NCI-H748 (cell line): ENCODE measurements around the gene XYLT2.
"Not testable (repeated sequence)": the region's sequence is repeated elsewhere in the genome, so short reads cannot be mapped to it uniquely, and the experiment has no call there.

Source experiments
- DNase-seq: peaks from one replicate; lab custom pipeline; 2025; ENCODE audit not compliant: unreplicated experiment; lab: John Stamatoyannopoulos, UW

The XYLT2 gene

DNA sequence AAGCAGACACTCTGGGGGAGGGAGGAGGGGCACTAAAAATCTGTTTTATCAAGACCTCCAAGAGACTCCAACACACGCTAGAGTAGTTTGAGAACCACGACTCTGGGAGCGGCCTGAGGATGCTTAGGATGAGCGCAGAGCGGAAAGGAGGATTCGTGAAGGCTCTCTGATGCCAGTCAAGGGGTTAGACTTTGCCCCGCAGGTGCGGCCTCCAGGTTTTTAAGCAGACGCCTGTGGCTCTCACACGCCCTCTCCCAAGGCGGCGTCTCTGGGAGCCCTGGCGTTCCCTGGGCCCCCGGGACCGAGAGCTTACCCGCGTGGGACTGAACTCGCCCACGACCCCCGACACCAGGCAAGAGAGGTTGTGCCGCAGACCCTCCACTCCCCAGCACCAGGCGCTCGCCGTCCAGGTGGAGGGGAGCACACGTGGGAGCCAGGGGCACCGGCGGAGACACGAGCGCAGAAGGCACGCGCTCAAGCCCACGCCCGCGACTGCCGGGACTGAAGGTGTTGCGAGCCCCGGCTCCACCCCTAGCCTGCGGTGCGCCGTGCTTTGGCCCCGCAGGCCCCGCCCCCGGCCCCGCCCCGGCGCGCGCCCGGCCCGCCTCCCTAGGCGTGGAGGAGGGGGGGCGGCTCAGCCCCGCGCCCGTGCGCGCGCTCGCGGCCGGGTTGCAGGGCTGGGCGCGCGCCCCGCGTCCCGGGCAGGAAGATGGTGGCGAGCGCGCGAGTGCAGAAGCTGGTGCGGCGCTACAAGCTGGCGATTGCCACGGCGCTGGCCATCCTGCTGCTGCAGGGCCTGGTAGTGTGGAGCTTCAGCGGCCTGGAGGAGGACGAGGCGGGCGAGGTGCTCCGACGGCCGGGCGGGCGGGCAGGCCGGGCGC, at the start of gene XYLT2:
XYLT2 (plus strand) TSS at position 695 of the 881 bp plus-strand sequence; CDS start at position 710, 15 bp downstream.
- peak; percentile 92 for DNase-seq

DNA sequence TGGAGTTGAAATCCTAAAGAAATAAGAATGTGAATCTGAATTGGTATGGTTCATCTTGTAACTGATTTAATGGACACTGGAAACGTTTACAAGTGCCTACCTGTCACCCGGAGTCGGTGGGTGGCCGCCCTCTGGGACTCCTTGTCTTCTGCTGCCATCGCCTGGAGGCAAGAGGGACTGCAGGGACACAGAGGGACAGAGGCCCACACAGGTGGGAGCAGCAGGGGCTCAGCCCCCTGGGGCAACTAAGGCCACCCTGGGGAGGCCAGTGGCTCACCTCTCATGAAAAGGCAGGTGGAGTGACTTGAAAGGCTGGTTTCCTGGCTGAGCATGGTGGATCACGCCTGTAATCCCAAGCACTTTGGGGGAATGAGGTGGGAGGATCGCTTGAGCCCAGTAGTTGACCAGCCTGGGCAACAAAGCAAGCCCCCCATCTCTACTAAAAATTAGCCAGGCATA, 48.5 kb upstream of the XYLT2 start:
- peak; percentile 59 for DNase-seq

DNA sequence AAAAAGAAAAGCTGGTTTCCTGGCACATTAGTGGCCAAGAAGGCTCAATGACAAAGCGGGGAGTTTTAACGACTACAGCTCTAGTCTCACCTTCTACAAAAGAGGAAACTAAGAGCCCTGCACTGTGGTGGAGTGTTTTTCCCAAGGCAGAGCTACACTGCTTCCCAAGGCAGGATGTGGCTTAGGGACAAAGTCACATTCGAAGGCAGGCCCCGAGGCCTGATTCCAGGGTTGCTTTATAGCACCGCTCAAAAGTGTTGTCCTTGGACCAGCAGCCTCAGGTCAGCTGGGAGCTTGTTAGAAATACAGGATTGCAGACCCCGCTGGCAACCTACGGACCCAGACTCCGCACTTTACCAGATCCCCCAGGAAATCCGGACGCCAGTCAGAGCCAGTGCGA, 47.9 kb upstream of the XYLT2 start:
- no peak for DNase-seq

DNA sequence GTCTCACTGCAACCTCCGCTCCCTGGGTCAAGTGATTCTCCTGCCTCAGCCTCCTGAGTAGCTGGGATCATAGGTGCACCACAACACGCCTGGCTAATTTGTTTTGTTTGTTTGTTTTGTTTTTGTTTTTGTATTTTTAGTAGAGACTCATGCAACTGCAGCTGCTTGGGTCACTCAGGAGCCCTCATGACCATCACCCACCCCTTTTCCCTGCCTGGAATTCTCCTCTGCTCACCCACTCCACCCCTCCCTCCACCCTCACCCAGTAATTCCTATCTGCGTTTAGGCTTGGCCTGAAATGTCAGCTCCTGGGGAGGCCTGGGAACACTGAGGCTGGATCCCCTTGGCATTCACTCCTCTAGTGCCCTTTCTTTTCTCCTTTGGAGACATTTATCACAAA, 46.1 kb upstream of the XYLT2 start:
- no peak for DNase-seq

DNA sequence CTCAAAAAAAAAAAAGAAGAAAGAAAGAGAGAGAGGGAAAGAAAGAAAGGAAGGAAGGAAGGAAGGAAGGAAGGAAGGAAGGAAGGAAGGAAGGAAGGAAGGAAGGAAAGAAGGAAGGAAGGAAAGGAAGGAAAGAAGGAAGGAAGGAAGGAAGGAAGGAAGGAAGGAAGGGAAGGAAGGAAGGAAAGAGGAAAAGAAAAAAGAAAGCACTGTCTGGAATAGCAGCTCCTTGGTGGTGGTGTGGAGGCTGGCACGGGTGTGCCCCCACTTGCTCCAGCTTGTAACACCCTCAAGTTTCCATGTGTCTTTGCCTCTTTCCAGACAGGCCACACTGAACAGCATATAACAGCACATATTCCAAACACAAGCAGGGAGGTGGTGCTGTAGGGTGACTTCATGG, 45.1 kb upstream of the XYLT2 start:
- DNase-seq, result not testable (repeated sequence)

DNA sequence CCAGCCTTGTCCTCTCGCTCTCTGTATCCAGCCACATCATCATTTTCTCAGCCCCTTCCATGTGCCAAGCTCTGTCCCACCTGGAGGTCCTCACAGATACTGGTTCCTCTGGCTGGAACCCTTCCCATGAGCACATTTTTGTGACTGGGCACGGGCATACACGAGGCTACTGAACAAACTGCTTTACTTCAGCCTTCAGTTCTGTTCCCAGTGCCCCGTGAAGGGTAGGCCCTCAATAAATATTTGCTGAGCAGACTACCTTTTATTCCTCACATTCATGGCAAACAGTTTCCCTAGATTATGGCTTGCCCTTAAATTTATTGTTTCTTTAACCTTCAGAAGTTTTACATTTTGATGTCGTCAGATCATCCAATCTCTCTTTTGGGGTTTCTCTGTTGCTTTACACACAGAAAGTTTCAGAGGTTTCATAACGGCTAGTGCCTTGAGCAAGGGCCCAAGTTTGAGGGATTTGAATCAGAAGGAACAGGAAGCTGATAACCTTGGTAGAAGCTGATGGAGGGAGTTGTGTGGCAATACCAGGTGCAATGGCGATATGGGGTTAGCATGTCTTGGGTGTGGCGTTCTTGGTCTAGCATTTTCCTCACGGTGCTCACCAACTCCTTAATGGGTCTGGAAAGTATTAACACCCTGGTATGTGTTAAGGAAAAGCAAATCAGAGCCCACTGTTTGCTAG, 43.9 kb upstream of the XYLT2 start:
- no peak for DNase-seq

DNA sequence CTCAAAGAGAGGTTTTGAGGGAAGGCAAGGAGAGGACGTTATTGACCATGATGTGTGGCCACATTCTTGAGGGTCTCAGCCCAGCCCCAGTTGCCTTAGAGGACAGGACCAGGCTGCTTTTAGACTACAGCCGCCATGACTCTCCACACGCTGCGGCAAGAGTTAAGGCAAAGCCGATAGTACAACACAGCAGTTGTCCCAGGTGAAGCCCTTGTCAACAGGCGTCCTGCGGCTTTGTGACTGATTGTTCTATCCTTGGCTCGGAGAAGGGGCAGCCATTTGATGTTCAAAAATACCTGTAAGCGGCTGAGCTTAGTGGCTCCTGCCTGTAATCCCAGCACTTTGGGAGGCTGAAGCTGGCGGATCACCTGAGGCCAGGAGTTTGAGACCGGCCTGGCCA, 42.9 kb upstream of the XYLT2 start:
- DNase-seq, result no peak

DNA sequence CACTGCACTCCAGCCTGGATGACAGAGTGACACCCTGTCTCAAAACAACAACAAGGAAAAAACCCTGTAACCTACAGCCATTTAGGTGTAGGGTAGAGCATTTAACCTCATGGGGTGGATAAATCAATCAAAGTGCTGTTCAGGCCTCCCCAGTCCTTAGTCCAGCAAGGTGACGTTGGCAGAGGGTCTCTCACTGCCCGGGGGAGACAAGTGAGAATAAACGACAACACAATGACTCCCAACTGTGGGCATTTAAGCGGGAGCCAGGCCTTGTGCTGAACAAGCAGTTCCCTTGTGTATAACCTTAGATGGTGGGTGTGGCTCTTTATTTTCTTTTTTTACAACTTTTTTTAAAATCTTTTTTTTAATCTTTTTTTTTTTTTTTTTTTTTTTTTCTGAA, 42.3 kb upstream of the XYLT2 start:
- DNase-seq, result no peak

DNA sequence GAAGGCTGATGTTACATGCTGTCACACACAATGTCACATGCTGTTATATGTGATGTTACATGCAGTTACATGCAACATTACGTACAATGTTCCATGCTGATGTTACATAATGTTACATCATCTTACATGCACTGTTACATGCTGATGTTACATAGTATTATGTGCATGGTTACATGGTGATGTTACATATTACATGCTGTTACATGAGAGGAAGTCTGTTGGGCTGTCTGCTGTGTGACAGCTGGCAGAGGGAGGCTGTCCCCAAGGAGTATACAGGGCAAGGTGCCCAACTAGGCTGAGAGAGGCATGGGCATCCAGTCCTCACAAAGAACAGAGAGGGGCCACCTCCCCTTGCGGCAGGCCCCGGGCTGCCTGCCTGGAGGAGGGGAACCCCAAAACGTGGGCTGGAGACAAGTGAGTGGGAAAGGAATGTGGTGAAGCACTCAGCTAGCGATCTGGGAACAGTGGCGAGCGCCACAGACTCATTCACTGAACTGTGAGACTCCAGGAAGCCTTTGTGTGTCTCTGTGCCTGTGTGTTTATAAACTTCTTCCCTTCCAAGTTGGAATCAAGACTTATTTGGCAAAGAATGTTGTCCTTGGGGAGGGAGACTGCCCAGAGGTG, 41.0 kb upstream of the XYLT2 start:
- no peak for DNase-seq

DNA sequence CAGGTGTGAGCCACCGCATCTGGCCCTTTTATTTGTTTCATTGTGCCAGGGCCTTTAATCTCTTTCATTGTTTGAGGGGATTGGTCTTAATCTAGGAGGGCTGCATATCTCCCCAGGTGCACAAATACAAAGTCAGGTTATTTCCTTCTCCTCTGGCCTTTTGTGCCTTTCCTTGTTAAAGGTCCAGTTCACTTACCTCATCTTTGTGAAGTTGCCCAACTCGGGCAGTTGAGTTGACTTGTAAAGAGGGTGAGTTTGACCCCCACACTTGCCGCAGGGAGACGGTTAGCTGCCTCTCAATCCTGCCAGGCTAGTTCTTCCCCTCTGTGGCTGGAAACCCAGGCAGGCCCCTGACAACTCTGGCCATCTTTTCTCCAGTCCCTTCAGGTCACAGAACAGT, 38.3 kb upstream of the XYLT2 start:
- no peak for DNase-seq

DNA sequence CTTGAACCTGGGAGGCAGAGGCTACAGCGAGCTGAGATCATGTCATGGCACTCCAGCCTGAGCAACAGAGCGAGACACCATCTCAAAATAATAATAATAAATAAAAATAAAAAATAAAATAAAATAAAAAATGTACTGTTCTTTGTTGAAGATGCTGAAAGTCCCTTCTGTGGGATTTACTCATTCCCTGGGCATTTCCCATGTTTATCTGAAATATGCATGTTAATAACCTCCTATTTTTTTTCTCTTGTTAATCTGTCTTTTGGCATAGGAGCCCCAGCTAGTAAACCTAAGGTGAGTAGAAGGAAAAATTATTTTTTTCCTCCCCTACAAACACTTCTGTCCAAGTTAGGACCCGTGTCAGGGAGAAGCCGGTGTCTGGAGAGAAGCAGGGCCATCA, 37.3 kb upstream of the XYLT2 start:
- no peak for DNase-seq

DNA sequence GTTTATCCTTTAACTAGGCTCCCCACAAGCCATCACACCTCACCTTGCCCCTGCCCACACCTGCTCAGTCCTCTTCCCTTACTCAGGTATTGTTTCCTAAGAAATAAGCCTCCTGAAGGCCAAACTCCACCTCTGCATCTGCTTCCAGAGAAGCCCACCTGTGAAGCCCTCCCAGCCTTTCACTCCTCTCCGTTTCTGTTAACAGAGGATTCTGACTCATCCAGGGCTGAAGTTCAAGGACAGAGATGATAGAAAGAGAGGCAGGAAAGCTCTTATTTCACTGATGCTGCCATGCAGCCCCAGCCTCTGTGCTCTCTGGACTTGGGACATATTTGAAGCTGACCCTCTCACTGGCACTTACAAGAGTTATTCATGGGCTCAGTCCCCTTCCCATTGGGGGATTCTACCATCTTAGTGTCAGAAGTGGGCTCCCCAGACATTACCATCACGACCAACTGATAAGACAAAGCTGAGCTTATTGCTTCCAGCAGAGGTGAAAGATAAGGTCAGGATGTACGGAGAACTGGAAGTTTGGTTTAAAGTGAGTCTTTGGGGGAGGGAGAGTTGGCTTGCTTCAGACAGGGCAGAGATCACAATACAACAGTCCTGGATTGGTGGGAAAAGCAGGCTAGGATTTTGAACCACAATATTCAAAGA, 35.3 kb upstream of the XYLT2 start:
- DNase-seq, result no peak

DNA sequence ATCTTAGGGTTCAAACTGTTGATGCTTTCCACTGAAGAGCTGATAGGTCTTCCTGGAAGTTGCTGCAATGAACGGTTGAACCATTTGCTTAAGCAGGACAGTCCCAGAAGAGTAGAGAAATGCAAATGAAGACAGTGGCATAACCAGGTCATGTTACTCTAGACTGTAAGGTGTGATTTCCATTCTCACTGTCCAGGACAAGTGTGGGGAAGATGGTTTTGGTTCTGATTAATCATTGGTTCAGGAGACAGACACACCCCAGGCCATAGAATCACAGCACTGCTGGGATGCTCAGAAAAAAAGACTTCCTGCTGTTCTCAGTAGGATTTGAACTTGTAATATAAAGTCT, 34.8 kb upstream of the XYLT2 start:
- DNase-seq, result no peak

DNA sequence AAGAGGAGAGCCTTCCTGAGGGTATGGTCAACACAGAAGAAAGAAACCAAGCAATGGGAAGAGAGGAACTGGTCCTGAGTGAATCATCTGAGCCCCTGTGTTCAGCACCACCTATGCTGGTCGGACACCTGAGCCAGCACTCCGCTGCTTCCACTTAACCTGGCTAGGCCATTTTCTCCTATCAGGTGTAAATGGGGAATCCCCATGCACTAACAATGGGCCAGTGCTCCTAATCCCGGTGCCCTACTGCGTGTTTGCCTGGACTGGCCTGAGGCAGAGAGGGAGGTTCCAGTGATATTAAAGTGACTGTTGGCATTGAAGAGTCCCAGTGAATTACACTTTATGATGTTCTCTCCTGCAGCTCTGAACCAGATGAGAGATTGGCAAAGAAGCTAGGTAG, 34.4 kb upstream of the XYLT2 start:
- no peak for DNase-seq

DNA sequence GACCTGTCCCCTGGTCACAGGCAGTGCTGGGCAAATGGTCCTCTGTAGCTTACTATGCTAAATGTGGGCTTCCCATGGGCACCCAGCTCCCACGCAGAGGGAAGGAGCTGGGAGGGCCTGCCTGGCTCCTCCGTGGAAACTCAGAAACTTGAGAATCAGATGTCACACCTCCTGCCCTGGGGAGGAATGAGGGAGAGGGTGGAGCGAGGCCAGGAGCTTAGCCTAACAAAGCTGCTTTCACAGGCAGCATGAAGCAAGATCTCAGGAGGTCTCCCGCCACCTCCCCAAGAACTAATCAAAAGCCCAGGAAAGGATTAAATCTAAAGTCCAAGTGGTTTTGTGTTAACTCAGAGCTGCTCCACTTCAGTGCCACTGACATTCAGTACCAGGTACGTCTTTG, 33.6 kb upstream of the XYLT2 start:
- DNase-seq, result no peak

DNA sequence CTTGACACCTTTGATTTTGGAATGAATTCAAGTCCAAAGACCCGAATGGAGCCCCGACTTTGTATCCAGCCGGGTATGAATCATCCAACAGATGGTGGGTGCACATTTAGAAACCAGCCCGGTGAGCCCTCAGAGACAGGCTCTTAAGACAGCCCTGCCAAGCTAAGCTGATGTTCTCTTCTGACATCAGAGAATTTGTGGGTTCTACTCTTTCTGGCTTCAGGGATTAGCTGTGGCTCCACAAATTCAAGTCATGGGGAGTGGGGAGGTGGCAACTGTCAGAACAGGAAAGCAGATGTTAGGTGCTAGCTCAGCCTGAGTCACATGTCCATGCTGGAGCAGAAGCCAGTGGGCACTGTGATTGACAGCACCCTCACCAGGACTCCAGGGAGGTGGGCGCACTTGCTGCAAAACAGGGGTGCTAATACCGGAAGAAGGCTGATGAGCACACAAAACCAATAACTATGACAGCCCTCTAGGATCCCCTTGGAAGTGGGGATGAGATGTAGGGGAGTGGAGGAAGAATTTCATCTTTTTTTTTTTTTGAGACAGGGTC, 31.4 kb upstream of the XYLT2 start:
- DNase-seq, result no peak

DNA sequence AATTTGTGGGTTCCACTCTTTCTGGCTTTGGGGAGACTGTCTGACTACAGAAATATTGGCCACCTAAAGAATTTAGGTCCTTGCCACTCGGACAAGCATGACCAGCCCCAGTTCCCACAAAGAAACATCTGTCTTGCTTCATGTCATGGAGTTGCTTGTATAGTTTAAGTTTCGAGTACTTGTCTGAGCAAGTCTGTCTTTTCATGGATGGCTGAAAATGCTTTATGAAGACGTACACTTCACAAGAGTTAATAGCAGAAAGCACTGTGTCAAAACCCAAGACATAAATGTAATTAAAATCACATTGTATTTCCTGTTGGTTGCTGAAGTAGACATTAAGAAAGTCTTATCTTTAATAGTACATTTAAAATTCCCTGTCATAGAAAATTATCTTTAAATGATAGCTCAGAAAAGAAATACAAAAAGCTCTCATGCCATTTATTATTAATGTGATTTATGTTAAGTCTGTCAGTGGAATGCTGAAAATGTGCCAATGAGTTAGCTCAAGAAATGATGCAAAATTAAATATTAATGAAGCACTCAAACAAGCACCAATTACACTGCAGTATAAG, 29.8 kb upstream of the XYLT2 start:
- no peak for DNase-seq

DNA sequence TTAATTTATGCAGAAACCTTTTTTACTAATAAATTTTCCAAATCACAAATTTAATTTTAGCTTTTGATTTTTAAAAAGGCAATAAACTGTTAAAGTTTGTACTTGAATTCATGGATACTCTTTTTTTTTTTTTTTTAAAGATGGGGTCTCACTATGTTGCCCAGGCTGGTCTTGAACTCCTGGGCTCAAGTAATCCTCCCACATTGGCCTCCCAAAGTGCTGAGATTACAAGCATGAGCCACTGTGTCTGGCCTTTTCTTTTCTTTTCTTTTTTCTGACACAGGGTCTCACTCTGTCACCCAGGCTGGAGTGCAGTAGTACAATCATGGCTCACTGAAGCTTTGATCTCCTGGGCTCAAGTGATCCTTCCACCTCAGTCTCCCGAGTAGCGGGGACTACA, 29.3 kb upstream of the XYLT2 start:
- DNase-seq, result not testable (repeated sequence)

DNA sequence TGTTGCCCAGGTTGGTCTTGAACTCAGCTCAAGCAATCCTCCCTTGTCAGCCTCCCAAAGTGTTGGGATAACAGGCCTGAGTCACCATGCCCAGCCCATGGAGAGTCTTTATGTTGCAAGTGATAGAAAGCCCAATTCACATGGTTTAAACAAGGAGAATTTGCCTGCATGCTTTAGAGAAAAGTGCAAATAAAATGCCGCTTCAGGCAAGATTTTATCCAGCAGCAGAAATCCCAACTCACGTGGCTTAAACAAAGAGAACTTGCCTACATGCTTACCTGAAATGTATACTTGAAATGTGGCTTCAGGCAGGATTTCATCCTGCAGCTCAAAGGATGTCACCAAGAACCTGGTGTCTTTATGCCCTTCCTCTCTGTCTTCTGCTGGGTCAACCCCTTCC, 28.8 kb upstream of the XYLT2 start:
- no peak for DNase-seq

DNA sequence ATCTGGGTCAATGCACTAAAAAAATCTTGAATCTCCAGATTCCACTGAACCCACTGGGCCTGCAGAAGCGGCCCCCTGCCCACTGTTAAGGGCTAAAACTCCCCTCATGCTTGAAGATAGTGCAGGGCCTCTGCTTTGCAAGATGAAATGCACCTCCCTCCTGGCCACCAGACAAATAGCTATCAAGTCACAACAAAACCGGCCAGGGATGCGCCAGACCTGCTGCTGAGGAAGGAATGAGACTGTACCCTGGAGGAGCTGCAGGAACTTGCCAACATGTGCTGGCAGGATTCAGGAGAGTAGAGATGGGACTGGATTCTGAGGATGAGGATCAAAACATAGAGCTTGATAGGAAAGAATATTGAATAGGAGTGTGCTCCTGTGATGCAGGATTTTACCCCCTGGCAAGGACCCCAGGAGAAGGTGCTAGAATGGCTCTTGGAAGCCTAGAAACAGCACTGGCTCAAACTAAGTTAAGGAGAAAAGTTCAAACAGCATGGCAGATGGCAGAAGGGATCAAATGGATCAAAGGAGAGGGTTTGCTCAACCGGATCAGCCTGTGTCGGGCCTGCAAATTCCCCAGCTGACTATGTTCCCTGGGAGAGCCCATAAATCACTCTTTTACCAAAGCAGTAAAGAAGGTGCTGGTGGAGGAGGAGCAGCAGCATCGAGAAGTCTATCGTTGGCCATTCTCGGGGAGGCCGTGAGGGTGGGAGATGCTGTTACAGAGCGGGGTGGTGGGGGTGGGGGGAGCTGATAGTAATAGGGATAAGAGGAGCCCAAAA, 27.2 kb upstream of the XYLT2 start:
- DNase-seq, result no peak
